Mononuclear cell (primary cell): ENCODE results near the gene LGALS3BP. TPM values are rescaled to one million over a fixed set of nuclear protein-coding genes. Genes with fewer than 3 reads are reported as not detected.
"Not testable (repeated sequence)": the region's sequence is repeated elsewhere in the genome, so short reads cannot be mapped to it uniquely, and the experiment has no call there.

Experiments
- H3K27me3 ChIP-seq: 2 replicates; pipeline ENCODE4 v1.6.0; 2011; ENCODE audit warnings: low read length, control low read depth; ENCODE audit not compliant: insufficient read depth
- H3K4me1 ChIP-seq: 2 replicates; pipeline ENCODE4 v1.5.1; 2011; ENCODE audit warnings: mild to moderate bottlenecking, low read length, control low read depth; ENCODE audit not compliant: insufficient read depth
- H3K4me3 ChIP-seq: 2 replicates; pipeline ENCODE4 v1.5.1; 2011; ENCODE audit warnings: mild to moderate bottlenecking, low read length, moderate library complexity
- H3K9me3 ChIP-seq: 2 replicates; pipeline ENCODE4 v1.5.1; 2011; ENCODE audit warnings: low read depth, mild to moderate bottlenecking, control low read depth, low read length
- total RNA-seq: library from RNA; depleted of rRNA; stranded (reverse); fragments of >200 nt; gene quantifications from one replicate; pipeline ENCODE4 v1.2.3, GENCODE V29; 2012

LGALS3BP gene
- total RNA-seq, 1 donor = 20.5 TPM

DNA sequence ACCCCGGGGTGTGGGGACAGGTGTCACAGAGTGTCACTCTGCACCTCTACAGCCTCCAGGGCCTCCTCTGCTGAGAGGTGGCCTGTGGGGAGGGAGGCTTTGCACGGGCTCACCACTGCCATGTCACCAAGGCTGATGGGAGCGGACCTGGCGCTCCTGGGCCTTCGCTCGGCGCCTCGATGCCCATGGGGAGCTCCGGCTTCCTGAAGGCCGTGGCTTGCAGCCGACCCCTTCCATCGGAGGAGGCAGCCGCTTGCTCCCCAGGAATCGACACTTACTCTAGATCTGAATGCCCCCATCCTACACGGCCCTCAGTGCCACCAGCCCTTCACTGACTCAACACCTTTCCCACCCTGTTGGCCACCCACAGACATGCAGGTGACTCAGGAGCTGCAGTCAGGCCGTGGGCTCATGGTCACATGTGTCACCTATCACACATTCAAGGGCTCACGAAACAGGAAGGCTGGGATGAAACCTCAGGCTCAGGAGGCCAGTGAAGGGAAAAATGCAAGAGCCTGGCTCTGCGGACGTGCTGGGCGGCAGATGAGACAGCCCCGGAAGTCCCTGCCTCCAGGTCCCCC lies 11.9 kb downstream of the LGALS3BP start:
- H3K4me3 ChIP-seq = no peak overlapping the region

DNA sequence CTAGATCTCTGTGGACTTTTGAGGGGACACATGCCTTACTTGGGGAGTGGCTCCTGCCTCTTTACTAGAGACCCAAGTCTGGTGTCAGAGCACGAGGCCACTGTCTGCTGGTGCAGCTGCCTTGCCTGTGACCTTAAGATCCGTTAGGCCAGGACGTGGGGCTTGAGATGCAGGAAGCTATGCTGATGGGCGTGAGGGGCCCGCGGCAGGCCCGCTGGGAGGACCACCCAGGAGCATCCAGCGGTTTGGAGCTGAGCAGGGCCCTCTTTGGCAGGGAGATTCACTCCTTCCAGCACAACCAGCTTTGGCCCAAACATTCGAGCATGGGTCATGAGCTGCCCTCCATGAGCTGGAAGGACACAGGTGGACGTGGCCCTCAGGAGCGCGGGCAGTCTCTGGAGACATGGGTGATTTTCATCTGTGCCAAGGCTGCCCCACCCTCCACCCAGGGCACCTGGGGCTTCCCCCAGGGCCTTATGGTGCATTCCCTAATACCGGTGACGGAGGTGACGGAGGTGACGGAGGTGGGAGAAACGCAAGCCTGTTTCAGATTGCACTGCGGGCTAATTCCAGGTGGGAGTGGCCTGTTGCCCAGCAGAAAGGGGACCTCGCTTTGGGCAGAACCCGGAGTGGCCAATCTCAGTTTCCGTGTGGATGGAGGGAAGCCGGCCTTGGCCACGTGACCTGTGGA lies 12.7 kb downstream of the LGALS3BP start:
- Histone ChIP-seq H3K9me3 (no peaks in the 10 kb centered on the region), H3K27me3 (no peaks in the 10 kb centered on the region), H3K4me1 (no peaks in the 10 kb centered on the region), H3K4me3 (no peak overlapping the region)

More for the DNA sequence above, 11.9 kb downstream of the LGALS3BP start:
- H3K27me3 ChIP-seq = no peaks in the 10 kb centered on the region
- no peaks in the 10 kb centered on the region for H3K9me3 ChIP-seq
- H3K4me1 ChIP-seq = no peaks in the 10 kb centered on the region

DNA sequence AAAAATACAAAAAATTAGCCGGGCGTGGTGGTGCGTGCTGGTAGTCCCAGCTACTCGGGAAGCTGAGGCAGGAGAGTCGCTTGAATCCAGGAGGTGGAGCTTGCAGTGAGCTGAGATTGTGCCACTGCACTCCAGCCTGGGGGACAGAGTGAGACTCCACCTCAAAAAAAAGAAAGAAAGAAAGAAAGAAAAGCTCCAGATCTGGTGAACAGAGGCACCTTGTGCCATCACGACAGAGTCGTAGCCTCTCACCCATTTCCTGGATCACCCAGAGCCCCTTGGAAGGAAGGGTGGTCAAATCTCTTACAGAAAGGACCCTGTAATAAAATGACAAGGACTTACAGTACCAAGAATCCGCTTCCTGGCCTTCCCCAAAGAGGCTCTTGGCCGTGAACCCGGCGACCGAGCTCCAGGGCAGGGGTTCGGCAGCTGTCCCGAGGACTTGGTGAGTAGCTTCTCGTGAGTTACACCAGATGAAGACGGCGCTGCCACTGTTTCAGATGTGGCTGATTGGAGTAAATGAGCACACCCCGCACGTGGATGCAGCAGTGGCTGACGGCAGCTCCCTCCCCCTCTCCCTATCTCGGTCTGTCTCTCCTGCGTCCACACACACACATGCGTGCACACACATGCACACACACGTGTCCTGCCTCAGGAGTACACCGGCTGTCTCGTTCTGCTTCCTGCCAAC lies 13.5 kb downstream of the LGALS3BP start:
- no peaks in the 10 kb centered on the region for H3K9me3 ChIP-seq
- no peaks in the 10 kb centered on the region for H3K4me1 ChIP-seq
- H3K4me3 ChIP-seq = no peak overlapping the region
- no peaks in the 10 kb centered on the region for H3K27me3 ChIP-seq

DNA sequence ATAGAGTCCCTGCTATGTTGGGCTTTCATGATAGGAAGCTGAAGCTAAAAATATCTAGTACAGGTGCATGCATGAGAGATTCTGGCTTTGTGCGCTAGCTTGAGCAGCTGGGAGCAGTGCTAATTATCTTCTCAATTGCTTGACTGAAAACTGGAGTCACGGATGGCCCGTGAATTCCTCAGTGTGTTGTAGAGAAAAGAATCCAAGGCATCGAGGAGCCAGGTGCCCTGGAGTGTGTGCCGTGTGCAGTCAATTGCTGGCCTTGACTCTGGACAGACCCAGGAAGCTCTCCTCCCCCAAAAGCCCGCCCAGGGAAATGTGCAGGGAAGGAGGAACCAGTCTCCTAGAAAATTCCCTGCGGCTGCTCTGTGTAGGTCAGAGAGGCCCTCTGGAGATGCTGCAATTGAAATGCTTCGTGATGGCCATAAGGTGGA lies 14.2 kb downstream of the LGALS3BP start:
- Histone ChIP-seq H3K4me3 (no peak overlapping the region), H3K4me1 (no peaks in the 10 kb centered on the region), H3K9me3 (no peaks in the 10 kb centered on the region), H3K27me3 (no peaks in the 10 kb centered on the region)

DNA sequence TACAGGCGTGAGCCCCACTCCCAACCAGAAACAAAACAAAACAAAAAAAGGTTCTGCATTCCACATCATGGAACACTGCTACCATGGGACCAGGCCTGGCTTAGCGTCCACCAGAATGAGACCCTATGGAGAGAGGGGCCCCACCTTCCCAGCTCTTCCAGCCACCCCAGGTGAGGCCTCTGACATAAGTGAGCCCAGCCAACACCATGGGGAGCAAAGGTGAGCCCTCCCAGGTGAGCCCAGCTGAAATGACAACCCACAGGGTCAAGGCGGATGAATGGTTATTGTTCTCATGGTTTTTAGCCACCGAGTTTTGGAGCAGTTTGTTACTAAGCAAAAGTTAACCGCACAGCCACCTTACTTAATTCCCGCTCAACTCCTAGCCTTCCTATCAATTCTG lies 16.3 kb downstream of the LGALS3BP start:
- Histone ChIP-seq H3K4me3 (no peak overlapping the region), H3K9me3 (no peaks in the 10 kb centered on the region), H3K27me3 (no peaks in the 10 kb centered on the region), H3K4me1 (no peaks in the 10 kb centered on the region)

DNA sequence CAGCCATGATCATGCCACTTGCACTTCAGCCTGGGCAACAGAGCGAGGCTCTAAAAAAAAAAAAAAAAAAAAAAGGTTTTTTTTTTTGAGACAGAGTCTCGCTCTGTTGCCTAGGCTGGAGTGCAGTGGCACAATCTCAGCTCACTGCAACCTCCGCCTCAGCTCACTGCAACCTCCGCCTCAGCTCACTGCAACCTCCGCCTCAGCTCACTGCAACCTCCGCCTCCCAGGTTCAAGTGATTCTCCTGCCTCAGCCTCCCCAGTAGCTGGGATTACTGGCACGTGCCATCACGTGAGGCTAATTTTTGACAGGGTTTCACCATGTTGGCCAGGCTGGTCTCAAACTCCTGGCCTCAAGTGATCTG lies 16.8 kb downstream of the LGALS3BP start:
- H3K4me3 ChIP-seq, H3K4me1 ChIP-seq, H3K9me3 ChIP-seq, H3K27me3 ChIP-seq: not testable (repeated sequence)

DNA sequence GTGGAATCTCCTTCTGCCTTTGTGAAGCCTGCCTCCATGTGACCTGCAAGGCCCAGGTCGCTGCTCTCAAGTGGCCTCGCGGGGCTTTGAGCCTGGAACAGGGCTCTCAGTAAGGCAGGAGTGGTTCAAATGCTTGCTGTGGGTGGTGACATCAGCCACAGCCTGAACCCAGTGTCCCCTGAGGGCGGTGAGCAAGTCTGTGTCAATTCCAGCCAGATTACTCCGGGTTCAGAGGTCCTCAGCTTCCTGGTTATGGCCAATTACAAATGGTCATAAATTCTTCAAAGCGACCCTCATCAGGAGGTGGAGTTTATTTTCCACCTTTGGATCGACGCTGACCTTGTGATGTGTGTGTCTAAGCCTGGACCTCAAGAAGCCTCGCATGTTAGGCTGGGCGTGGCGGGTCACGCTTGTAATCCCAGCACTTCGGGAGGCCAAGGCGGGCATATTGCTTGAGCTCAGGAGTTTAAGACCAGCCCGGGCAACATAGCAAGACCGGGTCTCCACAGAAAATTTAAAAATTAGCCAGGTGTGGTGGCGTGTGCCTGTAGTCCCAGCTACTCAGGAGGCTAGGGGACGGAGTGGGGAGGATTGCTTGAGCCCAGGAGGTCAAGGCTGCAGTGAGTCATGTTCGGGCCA lies 17.3 kb downstream of the LGALS3BP start:
- Histone ChIP-seq H3K9me3 (no peaks in the 10 kb centered on the region), H3K27me3 (no peaks in the 10 kb centered on the region), H3K4me3 (no peak overlapping the region), H3K4me1 (no peaks in the 10 kb centered on the region)

DNA sequence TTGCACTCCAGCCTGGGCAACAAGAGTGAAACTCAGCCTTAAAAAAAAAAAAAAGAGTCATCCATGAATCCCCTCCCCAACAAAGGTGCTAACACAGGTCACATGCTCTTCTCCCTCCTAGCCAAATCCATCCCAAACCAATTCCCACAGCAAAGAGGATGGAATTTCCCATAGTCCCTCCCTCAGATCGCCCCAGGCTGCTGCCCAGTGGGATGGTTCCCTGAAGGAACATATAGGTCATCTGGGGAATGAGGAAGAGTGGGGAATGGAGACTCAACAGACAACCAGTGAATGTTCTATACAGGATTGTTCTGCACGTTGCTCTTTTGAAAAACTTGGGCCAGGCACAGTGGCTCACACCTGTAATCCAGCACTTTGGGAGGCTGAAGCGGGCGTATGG lies 18.2 kb downstream of the LGALS3BP start:
- Histone ChIP-seq H3K9me3 (no peaks in the 10 kb centered on the region), H3K4me3 (no peak overlapping the region), H3K4me1 (no peaks in the 10 kb centered on the region), H3K27me3 (no peaks in the 10 kb centered on the region)

DNA sequence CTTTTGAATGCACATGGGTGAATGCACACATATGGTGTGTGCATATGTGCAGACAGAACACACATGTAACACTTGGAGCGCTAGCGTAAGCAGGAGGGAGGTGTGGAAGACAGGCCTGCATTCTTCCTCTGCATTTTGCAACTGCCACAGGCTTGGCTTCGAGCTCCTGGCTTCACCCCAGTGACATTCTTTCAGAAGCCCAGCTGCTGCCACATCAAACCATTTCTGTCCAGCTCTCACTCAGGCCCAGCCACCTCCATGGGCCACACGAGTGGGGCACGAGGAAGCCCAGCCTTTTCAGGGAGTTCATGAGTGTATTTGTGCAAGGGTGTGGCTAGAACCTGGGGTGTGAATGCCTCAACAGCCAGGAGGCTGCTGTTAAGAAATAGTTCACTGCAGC lies 18.8 kb downstream of the LGALS3BP start:
- H3K9me3 ChIP-seq = no peaks in the 10 kb centered on the region
- H3K4me1 ChIP-seq = no peaks in the 10 kb centered on the region
- no peaks in the 10 kb centered on the region for H3K27me3 ChIP-seq
- no peak overlapping the region for H3K4me3 ChIP-seq

DNA sequence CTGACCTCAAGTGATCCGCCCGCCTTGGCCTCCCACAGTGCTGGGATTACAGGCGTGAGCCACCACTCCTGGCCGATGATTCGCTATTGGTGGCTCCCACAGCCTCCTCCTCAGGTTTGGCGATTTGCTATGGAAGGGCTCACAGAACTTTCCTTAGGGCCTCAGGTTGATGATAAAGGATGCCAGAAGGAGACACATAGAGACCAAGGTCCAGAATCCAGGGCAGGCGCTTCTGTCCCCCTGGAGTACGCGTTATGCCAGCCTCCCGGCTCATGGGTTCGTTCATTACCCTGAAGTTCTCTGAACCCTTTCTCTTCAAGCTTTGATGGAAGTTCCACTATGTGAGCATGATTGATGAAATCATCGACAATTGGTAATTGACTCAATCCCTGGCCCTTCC lies 19.9 kb downstream of the LGALS3BP start:
- H3K4me1 ChIP-seq = no peaks in the 10 kb centered on the region
- no peaks in the 10 kb centered on the region for H3K27me3 ChIP-seq
- H3K4me3 ChIP-seq = no peak overlapping the region
- H3K9me3 ChIP-seq = no peaks in the 10 kb centered on the region

DNA sequence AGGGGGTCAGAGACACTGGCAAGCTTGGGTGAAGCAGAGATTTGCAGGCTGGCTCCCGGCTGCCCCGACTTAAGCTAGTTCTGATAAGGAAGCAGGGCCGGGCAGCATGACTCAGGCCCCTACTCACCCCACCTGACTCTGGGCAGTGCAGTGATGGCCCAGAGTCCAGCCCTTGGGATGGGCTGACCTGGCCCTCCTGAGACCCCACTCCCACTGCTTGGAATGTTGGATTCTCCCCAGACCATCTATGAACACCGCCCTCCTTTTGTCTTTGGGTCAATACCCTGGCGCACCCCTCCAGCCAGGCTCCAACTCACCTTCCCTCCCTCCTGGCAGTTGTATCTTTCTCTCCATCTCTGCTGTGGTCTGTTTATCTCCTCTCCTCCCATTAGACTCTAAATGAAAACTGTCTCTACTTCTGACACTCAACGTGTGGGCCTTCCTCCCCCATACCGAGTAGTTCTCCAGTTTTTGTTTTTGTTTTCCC lies 21.0 kb downstream of the LGALS3BP start:
- Histone ChIP-seq H3K4me3 (no peak overlapping the region), H3K9me3 (no peaks in the 10 kb centered on the region), H3K4me1 (no peaks in the 10 kb centered on the region), H3K27me3 (no peaks in the 10 kb centered on the region)

DNA sequence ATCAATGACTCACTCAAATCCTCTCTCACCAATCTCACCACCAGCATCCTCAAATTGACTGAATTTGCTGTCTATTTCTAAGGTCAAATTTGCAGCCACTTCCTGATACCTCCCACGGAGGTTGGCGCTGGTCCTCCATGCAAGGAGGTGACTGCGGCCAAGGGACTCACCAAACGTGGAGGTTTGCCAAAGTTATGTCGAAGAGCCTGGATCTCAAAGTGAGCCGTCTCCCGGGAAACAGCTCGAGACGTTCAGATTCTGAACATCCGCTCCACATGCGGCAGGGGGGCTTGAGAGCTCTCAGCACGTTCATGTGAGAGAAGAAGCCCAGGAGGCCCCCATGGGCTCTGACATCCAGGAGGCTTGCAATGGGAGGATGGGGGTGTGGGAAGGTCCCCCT lies 22.6 kb downstream of the LGALS3BP start:
- no peaks in the 10 kb centered on the region for H3K4me1 ChIP-seq
- no peaks in the 10 kb centered on the region for H3K27me3 ChIP-seq
- no peak overlapping the region for H3K4me3 ChIP-seq

DNA sequence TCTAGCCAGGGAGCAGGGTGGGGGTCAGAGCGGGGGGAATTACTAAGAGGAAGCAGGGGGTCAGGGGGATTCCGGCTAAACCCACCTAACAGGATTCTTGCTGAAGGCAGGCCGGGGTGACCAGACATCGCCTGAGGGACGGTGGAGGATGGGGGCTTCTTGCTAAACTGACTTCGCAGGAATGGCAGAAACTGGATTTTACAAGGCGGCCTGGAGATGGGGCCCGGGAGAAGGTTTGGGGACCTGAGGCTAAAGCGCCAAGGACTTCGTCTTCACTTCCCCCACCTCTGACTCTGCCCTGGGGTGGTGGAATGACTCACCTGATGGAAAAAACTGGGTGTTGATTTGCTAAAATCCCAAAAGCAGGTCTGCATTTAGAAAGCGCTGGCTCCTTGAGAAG lies 23.5 kb downstream of the LGALS3BP start:
- Histone ChIP-seq H3K27me3 (no peaks in the 10 kb centered on the region), H3K4me1 (no peaks in the 10 kb centered on the region), H3K9me3 (no peaks in the 10 kb centered on the region), H3K4me3 (no peak overlapping the region)

More for the DNA sequence above, 22.6 kb downstream of the LGALS3BP start:
- no peaks in the 10 kb centered on the region for H3K9me3 ChIP-seq

DNA sequence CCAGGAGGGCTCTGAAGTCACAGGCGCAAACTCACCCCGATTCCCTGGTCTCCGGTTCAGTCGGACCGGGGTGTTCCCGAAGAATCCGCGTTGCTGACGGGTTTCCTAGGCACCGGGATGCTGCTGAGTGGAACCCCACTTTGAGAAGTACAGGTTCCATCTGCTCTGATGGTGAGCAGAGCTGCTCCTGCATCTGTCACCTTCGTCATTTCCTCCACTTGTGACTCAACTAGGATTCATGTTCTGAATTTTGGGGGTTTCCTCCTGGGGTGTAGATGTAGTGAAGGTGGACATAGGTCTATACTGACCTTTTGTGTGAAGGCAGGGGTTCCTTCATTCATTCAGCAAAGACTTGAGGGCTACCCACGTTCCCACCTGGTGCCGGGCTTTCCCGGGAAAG lies 25.0 kb downstream of the LGALS3BP start:
- H3K4me1 ChIP-seq = no peaks in the 10 kb centered on the region
- H3K9me3 ChIP-seq = no peaks in the 10 kb centered on the region
- no peak overlapping the region for H3K4me3 ChIP-seq
- no peaks in the 10 kb centered on the region for H3K27me3 ChIP-seq
